Keratinocyte (primary cell): ENCODE measurements around the gene DNAH3.

Experiments
- CTCF ChIP-seq, 3 experiments: IDR thresholded peaks in 1 of 3; conservative IDR thresholded peaks in 1 of 3; optimal IDR thresholded peaks in 1 of 3; 2 replicates in 2 of 3; 3 replicates in 1 of 3; pipeline versions ENCODE3 to v1.5.1; 2011; ENCODE audit warnings: low read length in 3 of 3, mild to moderate bottlenecking in 3 of 3, moderate library complexity in 2 of 3, control low read depth in 1 of 3, inconsistent platforms in 1 of 3; ENCODE audit not compliant: insufficient read depth in 2 of 3; ENCODE audit errors: extremely low read depth in 1 of 3
- EZH2 ChIP-seq: IDR thresholded peaks from one replicate; pipeline ENCODE4 v1.6.1; 2012; ENCODE audit warnings: inconsistent platforms, mild to moderate bottlenecking, low read length, moderate library complexity

- no peak for TF ChIP-seq CTCF (optimal IDR thresholded peaks at IDR 0.05 in 1 of 3, IDR thresholded peaks at IDR 0.05 in 1 of 3, conservative IDR thresholded peaks at IDR 0.05 in 1 of 3; ENCODE audit: extremely low read depth in 1 of 3, insufficient read depth in 2 of 3, low read length in 3 of 3)
- no peak for TF ChIP-seq EZH2
Measured at GRCh38 chr16:20949660-20950059, 201.0 kb downstream of the DNAH3 start.
